ENCODE results near the gene RAD51.

Gene RAD51

DNA sequence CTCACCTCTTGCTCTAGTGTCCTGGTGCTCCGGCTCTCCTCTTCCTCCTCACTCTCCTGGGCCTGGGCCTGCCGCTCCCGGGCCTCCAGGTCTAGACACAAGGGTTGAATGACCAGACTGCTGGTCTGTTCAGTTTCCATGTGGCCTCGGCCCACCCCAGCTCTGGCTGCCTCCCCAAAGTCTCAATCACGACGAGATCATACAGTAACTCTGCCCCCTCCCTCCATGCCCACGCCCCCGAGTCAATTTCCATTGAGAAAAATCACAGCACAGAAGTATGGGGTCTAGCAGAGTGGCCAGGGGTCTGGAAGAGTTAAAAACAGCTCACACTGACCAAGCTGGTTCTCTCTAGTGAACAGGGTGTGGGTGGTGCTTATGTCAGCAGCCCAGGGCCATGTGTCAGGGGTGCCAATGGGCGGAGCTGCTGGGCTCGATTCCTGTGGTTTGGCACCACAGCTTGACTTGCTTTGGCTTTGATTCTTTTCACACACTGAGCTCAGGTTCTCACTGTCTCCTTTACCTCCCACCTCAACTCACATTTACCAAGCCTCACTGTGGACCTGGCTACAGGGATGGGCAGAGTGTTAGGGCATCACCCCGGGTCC, 81.7 kb downstream of the RAD51 start:
- CTCF ChIA-PET: interaction anchor here (0.7 to 2.5 kb wide), 6 partner anchors 8 to 118 kb away, joined by 3 to 8 read pairs (median 4); partner anchors contain the start of gene VPS18
- TF ChIP-seq, protein P1, sequence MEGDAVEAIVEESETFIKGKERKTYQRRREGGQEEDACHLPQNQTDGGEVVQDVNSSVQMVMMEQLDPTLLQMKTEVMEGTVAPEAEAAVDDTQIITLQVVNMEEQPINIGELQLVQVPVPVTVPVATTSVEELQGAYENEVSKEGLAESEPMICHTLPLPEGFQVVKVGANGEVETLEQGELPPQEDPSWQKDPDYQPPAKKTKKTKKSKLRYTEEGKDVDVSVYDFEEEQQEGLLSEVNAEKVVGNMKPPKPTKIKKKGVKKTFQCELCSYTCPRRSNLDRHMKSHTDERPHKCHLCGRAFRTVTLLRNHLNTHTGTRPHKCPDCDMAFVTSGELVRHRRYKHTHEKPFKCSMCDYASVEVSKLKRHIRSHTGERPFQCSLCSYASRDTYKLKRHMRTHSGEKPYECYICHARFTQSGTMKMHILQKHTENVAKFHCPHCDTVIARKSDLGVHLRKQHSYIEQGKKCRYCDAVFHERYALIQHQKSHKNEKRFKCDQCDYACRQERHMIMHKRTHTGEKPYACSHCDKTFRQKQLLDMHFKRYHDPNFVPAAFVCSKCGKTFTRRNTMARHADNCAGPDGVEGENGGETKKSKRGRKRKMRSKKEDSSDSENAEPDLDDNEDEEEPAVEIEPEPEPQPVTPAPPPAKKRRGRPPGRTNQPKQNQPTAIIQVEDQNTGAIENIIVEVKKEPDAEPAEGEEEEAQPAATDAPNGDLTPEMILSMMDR (IDR thresholded peaks at IDR 0.05; ENCODE audit: insufficient read depth, low read length, missing control alignments): no peak
- no peak overlapping the region for H3K4me3 ChIP-seq (ENCODE audit: low read depth, low read length)
- POLR2A ChIA-PET: interaction anchor here (0.6 kb wide), 1 partner anchor 66 kb away, joined by 4 read pairs; no protein-coding TSS in a partner anchor
- no peak for DNase-seq (ENCODE audit: low read depth, low spot score)
